Measurements from ENCODE around the gene FPGS.

DNA sequence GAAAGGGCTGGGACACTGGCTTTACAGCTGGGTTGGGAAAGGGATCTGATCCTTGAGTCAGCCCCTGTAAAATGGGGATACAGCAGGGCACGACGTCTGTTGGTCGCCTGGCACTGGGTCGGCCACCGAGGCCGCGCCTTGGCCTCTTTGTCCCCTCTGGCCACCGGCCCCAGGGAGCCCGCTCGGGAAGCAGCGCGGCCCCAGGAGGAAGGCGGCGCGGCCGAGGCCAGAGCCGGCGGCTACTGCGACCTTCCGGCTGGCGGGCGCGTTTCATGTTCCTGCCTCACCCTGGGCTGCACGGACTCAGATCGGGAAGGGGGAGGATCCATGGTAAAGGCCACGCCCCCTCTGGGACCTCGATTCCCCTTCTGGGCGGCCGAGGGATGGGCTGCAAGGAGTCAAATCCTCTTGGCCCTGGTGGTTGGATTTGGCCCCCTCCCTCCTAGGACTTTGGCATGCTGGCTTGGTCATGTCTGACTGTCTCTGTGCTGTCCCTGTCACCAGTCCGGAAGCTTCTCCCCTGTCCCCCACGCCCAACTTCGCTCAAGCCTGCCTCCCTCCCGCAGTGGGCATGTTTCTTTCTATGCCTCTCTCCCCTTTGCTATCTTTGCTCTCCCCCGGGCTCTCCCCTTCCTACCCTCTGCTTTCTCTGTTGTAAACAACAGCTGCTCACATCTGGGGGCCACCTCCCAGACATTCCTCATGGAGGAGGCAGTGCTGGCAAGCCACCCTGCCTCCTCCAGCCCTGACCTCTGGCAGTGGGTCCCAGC is 25.8 kb downstream of the FPGS start:
- TF ChIP-seq POLR2AphosphoS5 (IDR thresholded peaks at IDR 0.05; ENCODE audit: low read depth, low read length) (no peak), CTCF (IDR thresholded peaks at IDR 0.05) (no peak), CHD2 (IDR thresholded peaks at IDR 0.05; ENCODE audit: low read length, partially characterized antibody) (no peak), SMC3 (IDR thresholded peaks at IDR 0.05; ENCODE audit: low read depth, low read length) (no peak)
